AG04449 (cell line): Measurements from ENCODE around the gene LDB2.

ENCODE experiments used
- CTCF ChIA-PET: fragments of 350-600 bp; formaldehyde crosslinking; extraction: SDS; loops from one replicate; lab custom pipeline; 2021; ENCODE audit warnings: antibody characterized with exemption; lab: Yijun Ruan, JAX
- POLR2A ChIA-PET: fragments of 400-600, 350-600 bp; formaldehyde crosslinking; extraction: SDS; loops from one replicate; lab custom pipeline; 2020; ENCODE audit warnings: antibody characterized with exemption, inconsistent platforms; lab: Yijun Ruan, JAX
- DNase-seq: peaks from one replicate; pipeline ENCODE4 v3.0.0-alpha.2; 2010; ENCODE audit warnings: low read depth, low spot score
- H3K4me3 ChIP-seq: 2 replicates; pipeline ENCODE4 v1.5.1; 2011; ENCODE audit warnings: low read depth, mild to moderate bottlenecking, control low read depth, low read length
- CTCF ChIP-seq: IDR thresholded peaks from one replicate; pipeline ENCODE4 v1.5.1; 2011; ENCODE audit warnings: mild to moderate bottlenecking, moderate library complexity, low read length, control low read depth, inconsistent platforms; ENCODE audit not compliant: insufficient read depth; ENCODE audit errors: missing control alignments

Gene LDB2

DNA sequence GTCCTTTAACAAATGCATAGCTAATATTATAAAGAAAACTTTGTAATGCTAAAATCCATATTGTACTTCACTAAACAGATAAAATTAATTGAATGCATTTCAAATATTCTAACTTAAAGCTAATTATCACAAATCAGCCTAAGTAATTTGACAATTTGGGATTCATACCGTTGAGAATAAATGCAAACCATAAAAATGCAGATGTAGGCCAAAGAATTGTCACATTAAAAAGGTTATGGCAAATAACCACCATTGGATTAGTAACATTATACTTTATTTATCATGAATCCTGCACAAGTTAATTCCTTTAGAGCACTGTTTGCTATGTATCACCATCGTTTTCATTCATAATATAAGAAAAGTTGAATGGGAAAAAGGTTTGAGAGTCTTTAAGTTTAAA is 301.0 kb downstream of the LDB2 start:
- POLR2A ChIA-PET: no interaction called here
- H3K4me3 ChIP-seq: no peak overlapping the region
- TF ChIP-seq CTCF: no peak
- CTCF ChIA-PET: no interaction called here
- no peak for DNase-seq

DNA sequence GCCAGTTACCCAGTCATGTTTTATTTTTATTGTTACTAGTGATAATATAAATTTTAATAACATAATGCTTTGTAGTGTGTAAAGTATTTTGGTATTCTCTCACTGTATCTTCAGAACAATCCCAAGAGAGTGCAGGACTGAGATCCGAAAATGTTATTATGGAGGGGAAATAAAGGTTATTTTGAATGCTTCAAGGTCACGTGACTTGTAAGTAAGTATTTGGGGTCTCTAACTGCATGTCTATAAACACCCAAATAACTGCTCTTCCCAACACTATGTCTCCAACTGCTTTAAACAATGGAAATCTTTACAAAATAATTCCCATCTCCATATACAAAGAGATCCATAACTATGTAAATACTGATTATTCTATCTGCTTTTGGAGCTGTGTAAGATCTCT is 302.2 kb downstream of the LDB2 start:
- no peak overlapping the region for H3K4me3 ChIP-seq
- POLR2A ChIA-PET: no interaction called here
- CTCF ChIA-PET: no interaction called here
- no peak for TF ChIP-seq CTCF
- DNase-seq: no peak

DNA sequence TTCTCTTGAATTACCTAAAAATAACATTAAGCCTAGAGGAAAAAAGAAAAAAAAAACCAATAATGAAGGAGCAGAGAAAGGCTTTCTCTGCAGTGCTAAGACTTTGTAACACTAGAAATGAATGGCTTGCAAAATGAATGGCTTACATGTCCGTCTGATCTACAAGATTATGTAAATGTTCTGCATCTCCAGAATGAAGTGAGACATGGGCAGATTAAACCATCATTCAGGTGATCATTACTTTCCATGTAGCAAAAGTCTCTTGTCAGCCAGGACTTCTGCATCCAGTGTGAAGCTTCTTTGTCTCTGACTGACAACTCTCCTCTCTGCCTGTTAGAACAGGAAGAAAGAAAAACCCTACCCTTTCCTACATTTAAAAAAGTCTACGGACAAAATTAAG is 304.3 kb downstream of the LDB2 start:
- H3K4me3 ChIP-seq: no peak overlapping the region
- no peak for DNase-seq
- TF ChIP-seq CTCF: no peak
- CTCF ChIA-PET: interaction anchor here (0.6 kb wide), 1 partner anchor 114 kb away, joined by 3 read pairs; no protein-coding TSS in a partner anchor
- POLR2A ChIA-PET: no interaction called here

GRCh38 chr4:16593386-16593785 is 305.1 kb downstream of the LDB2 start:
- ChIA-PET CTCF (interaction anchor here (0.6 kb wide), 1 partner anchor 115 kb away, joined by 3 read pairs; no protein-coding TSS in a partner anchor), POLR2A (no interaction called here)
- no peak overlapping the region for H3K4me3 ChIP-seq
- DNase-seq: no peak
- TF ChIP-seq CTCF: no peak

DNA sequence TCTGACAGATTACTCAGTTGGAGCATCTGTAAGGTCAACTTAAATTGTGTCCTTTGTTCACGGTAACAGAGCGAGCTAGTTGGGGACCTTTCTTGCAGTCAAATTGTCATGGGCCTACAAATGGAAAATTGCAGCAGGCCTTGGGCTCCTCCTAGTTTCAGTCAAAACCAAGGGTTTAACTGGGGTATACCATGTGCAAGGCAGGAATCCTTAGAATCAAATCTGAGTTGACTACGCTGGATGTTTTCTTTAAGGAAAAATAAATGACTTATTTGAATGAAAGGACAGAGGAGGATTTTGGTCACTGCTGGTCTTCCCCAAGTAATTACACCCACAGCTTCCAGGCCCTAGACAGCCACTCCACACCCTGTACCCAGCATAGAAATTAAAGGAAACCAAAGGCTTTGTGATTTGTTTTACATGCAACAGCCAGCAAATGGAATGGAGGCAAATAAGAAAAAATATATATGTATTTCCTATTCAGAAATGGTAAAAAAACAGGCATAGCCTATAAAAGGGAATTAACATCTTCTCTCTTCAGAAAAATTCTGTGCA is 307.1 kb downstream of the LDB2 start:
- no peak overlapping the region for H3K4me3 ChIP-seq
- DNase-seq: no peak
- CTCF ChIA-PET: no interaction called here
- POLR2A ChIA-PET: no interaction called here
- no peak for TF ChIP-seq CTCF

- no peak overlapping the region for H3K4me3 ChIP-seq
- no peak for TF ChIP-seq CTCF
- no peak for DNase-seq
- ChIA-PET POLR2A (no interaction called here), CTCF (no interaction called here)
These were observed 307.6 kb downstream of the LDB2 start for GRCh38 chr4:16590797-16591196.
